Endodermal cell (in vitro differentiated cells): ENCODE results near the gene PLPPR4. TPM values are rescaled to one million over a fixed set of nuclear protein-coding genes. Genes with fewer than 3 reads are reported as not detected.
"Not testable (repeated sequence)": the region's sequence is repeated elsewhere in the genome, so short reads cannot be mapped to it uniquely, and the experiment has no call there.

Experiments
- DNase-seq: peaks from one replicate; pipeline ENCODE4 v3.0.0-alpha.2; 2017
- H3K27ac ChIP-seq: 2 replicates; pipeline ENCODE4 v1.5.1; 2013; ENCODE audit warnings: mild to moderate bottlenecking, low read depth, low read length, moderate library complexity
- H3K27me3 ChIP-seq: 2 replicates; pipeline ENCODE4 v1.6.1; 2013; ENCODE audit warnings: mild to moderate bottlenecking, low read length, moderate library complexity; ENCODE audit not compliant: insufficient read depth, control insufficient read depth, poor library complexity, severe bottlenecking
- H3K36me3 ChIP-seq: 2 replicates; pipeline ENCODE4 v1.7.0; 2013; ENCODE audit warnings: mild to moderate bottlenecking, low read length, moderate library complexity; ENCODE audit not compliant: control insufficient read depth, insufficient read depth
- H3K4me1 ChIP-seq: one replicate; pipeline ENCODE4 v1.7.0; 2013; ENCODE audit warnings: low read length; ENCODE audit not compliant: control insufficient read depth, insufficient read depth
- H3K4me3 ChIP-seq: 2 replicates; pipeline ENCODE4 v1.5.1; 2013; ENCODE audit warnings: mild to moderate bottlenecking, low read length, moderate library complexity
- H3K9ac ChIP-seq: 2 replicates; pipeline ENCODE4 v1.6.1; 2013; ENCODE audit warnings: mild to moderate bottlenecking, low read length, moderate library complexity; ENCODE audit not compliant: poor library complexity, severe bottlenecking; ENCODE audit errors: extremely low read depth
- H3K9me3 ChIP-seq: 2 replicates; pipeline ENCODE4 v1.6.1; 2013; ENCODE audit warnings: mild to moderate bottlenecking, low read length, moderate library complexity; ENCODE audit not compliant: control insufficient read depth
- H3K27ac Mint-ChIP-seq: 2 replicates; pipeline ENCODE4 v1.8.0; 2020; ENCODE audit warnings: mixed read lengths
- H3K27me3 Mint-ChIP-seq: 2 replicates; pipeline ENCODE4 v1.8.0; 2021; ENCODE audit warnings: mild to moderate bottlenecking, mixed read lengths; ENCODE audit not compliant: insufficient read depth
- H3K36me3 Mint-ChIP-seq: 2 replicates; pipeline ENCODE4 v1.8.0; 2020; ENCODE audit warnings: low read depth, mixed read lengths
- H3K4me1 Mint-ChIP-seq: 2 replicates; pipeline ENCODE4 v1.8.0; 2020; ENCODE audit warnings: mixed read lengths
- H3K4me3 Mint-ChIP-seq: 2 replicates; pipeline ENCODE4 v1.8.0; 2020; ENCODE audit warnings: mild to moderate bottlenecking, moderate library complexity, mixed read lengths
- H3K9me3 Mint-ChIP-seq: 2 replicates; pipeline ENCODE4 v1.8.0; 2020; ENCODE audit warnings: mild to moderate bottlenecking, mixed read lengths
- CTCF ChIP-seq: fragments of 200-600 bp; sonication (generic); conservative IDR thresholded peaks from 2 replicates; pipeline ENCODE4 v1.5.0; 2021; ENCODE audit warnings: antibody characterized with exemption, mild to moderate bottlenecking
- WGBS, 2 experiments: methylation state at CpG; one replicate each; pipeline versions ENCODE4 v1.1.5 to v1.1.7; 2013; ENCODE audit warnings: missing lambda C conversion rate in 2 of 2, mixed read lengths in 1 of 2; ENCODE audit not compliant: insufficient coverage in 1 of 2, insufficient read length in 1 of 2; 5-methylcytosine and 5-hydroxymethylcytosine counted together
- total RNA-seq, 2 donors: library from RNA; stranded (reverse); fragmentation: NEBNext Ultra II Directional in 1 of 2; extraction: Animal tissue kit (Norgen Biotek cat#: 25700) in 1 of 2; gene quantifications; 2 replicates in 1 of 2; 3 replicates in 1 of 2; pipeline ENCODE4 v1.2.1, GENCODE V29; 2021

PLPPR4 gene
- total RNA-seq, 2 donors from 2014 or later = 0.20 TPM; not detected in 1

- no peak for TF ChIP-seq CTCF
- Mint-ChIP-seq H3K9me3 (no peaks in the 10 kb centered on the region), H3K27ac (no peak overlapping the region), H3K4me1 (no peaks in the 10 kb centered on the region), H3K4me3 (no peak overlapping the region), H3K27me3 (no peaks in the 10 kb centered on the region), H3K36me3 (no peaks in the 10 kb centered on the region)
- peak; percentile 49 for DNase-seq
- no peaks in the 10 kb centered on the region for H3K9me3 ChIP-seq
- no peak overlapping the region for H3K9ac ChIP-seq
- no peaks in the 10 kb centered on the region for H3K27me3 ChIP-seq
- no peak overlapping the region for H3K4me3 ChIP-seq
- no peaks in the 10 kb centered on the region for H3K36me3 ChIP-seq
- H3K27ac ChIP-seq = no peak overlapping the region
- 58% methylated on average over 2 of the region's 2 CpGs; no CpG with 5 or more reads in 1 of the 2 experiments for WGBS, 2 experiments
- no peaks in the 10 kb centered on the region for H3K4me1 ChIP-seq
These were observed 11.7 kb upstream of the PLPPR4 start for GRCh38 chr1:99252630-99253029.

GRCh38 chr1:99260402-99260801, 3.9 kb upstream of the PLPPR4 start:
- H3K9me3 Mint-ChIP-seq, H3K27ac ChIP-seq, DNase-seq, H3K4me3 Mint-ChIP-seq, H3K4me1 Mint-ChIP-seq, H3K9ac ChIP-seq, H3K36me3 ChIP-seq, H3K36me3 Mint-ChIP-seq, H3K9me3 ChIP-seq, H3K4me1 ChIP-seq, H3K27ac Mint-ChIP-seq, H3K4me3 ChIP-seq: not testable (repeated sequence)
- H3K27me3 Mint-ChIP-seq = peaks cover 37% of the 10 kb centered on the region
- 100% methylated on average over 3 of the region's 3 CpGs; no CpG with 5 or more reads in 1 of the 2 experiments for WGBS, 2 experiments
- peaks cover 40% of the 10 kb centered on the region for H3K27me3 ChIP-seq

GRCh38 chr1:99265124-99265523, 832 bp downstream of the PLPPR4 start:
- Histone ChIP-seq H3K27me3 (peaks cover 54% of the 10 kb centered on the region), H3K36me3 (no peaks in the 10 kb centered on the region), H3K4me1 (no peaks in the 10 kb centered on the region), H3K9ac (no peak overlapping the region), H3K9me3 (no peaks in the 10 kb centered on the region), H3K27ac (no peak overlapping the region), H3K4me3 (peak overlapping the region; percentile 85)
- H3K4me1 Mint-ChIP-seq = peaks cover 2% of the 10 kb centered on the region
- H3K9me3 Mint-ChIP-seq = no peaks in the 10 kb centered on the region
- H3K27me3 Mint-ChIP-seq = peaks cover 54% of the 10 kb centered on the region
- H3K4me3 Mint-ChIP-seq = peak overlapping the region; percentile 73
- 84 to 100% methylated on average over 2 of the region's 3 CpGs for WGBS, 2 experiments
- no peak for TF ChIP-seq CTCF
- no peak for DNase-seq
- no peaks in the 10 kb centered on the region for H3K36me3 Mint-ChIP-seq
- H3K27ac Mint-ChIP-seq = no peak overlapping the region

- Histone ChIP-seq H3K9me3 (no peaks in the 10 kb centered on the region), H3K27ac (no peak overlapping the region), H3K36me3 (no peaks in the 10 kb centered on the region), H3K9ac (no peak overlapping the region), H3K4me3 (no peak overlapping the region), H3K27me3 (peaks cover 51% of the 10 kb centered on the region), H3K4me1 (no peaks in the 10 kb centered on the region)
- Mint-ChIP-seq H3K4me1 (peaks cover 2% of the 10 kb centered on the region), H3K36me3 (no peaks in the 10 kb centered on the region), H3K27ac (no peak overlapping the region), H3K4me3 (no peak overlapping the region), H3K27me3 (peaks cover 52% of the 10 kb centered on the region), H3K9me3 (no peaks in the 10 kb centered on the region)
- DNase-seq = no peak
- no peak for TF ChIP-seq CTCF
- WGBS, 2 experiments = 84 to 92% methylated on average over 2 of the region's 2 CpGs
These were observed 2.4 kb downstream of the PLPPR4 start for GRCh38 chr1:99266726-99267125.
